ENCODE data around the gene ASCL2. TPM values are rescaled to one million over a fixed set of nuclear protein-coding genes. Genes with fewer than 3 reads are reported as not detected.

Gene ASCL2
- total and polyA plus RNA-seq, 10 of the 15 experiments (the other 5 are each of a cell fraction or from before 2014, with no cell fraction given), result not detected

- TF ChIP-seq, protein P1, sequence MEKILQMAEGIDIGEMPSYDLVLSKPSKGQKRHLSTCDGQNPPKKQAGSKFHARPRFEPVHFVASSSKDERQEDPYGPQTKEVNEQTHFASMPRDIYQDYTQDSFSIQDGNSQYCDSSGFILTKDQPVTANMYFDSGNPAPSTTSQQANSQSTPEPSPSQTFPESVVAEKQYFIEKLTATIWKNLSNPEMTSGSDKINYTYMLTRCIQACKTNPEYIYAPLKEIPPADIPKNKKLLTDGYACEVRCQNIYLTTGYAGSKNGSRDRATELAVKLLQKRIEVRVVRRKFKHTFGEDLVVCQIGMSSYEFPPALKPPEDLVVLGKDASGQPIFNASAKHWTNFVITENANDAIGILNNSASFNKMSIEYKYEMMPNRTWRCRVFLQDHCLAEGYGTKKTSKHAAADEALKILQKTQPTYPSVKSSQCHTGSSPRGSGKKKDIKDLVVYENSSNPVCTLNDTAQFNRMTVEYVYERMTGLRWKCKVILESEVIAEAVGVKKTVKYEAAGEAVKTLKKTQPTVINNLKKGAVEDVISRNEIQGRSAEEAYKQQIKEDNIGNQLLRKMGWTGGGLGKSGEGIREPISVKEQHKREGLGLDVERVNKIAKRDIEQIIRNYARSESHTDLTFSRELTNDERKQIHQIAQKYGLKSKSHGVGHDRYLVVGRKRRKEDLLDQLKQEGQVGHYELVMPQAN (conservative IDR thresholded peaks at IDR 0.05), result no peak
- TF ChIP-seq ESRRA (IDR thresholded peaks at IDR 0.05; ENCODE audit: low read length), result no peak
- TF ChIP-seq PML (IDR thresholded peaks at IDR 0.05; ENCODE audit: low read length), result no peak
- no peak for TF ChIP-seq SMARCA5 (IDR thresholded peaks at IDR 0.05)
- no peak for TF ChIP-seq MEF2A (IDR thresholded peaks at IDR 0.05; ENCODE audit: insufficient read depth, low read depth, low read length)
Measured at GRCh38 chr11:2297623-2298030, 27.2 kb upstream of the ASCL2 start (continued).

DNA sequence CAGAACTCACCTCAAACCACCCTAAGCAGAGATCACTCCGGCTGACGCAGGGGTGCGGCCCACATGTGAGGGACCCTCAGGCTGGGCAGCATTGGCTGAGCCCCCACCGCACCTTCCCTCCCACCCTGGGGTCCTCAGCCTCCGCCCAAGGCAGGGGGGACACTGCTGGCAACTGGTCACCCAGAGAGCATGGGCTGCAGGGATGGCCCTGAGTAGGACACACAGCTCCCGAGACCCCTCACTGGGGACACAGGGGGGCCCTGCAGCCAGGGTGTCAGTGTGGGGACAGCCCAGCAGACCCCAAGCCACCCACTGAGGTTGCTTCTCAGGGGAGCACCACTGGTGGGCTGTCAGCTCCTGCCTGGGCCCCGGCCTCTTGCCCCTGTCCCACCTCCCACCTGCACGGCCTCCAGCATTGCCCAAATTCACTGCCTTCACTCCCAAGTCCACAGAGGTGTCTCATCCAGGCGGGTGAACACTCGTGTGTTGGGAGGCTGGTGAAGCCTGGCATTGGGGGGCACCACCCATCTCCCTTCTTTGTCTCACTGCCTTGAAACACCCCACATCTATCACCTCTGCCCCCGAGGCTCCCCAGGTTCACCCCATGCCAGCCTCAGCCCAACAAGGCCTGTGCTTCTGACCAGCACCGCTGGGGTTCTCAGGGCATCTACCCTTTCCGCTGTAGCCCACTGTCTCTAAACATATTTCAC lies 26.7 kb upstream of the ASCL2 start:
- intact Hi-C loops (cut with micrococcal nuclease; ENCODE audit: unreplicated experiment) (loop anchor here (5.0 kb wide), 1 partner anchor 100 kb away; no protein-coding TSS in a partner anchor), in situ Hi-C loops (cut with MboI) (no loop called here)
- Histone ChIP-seq H3K79me2 (ENCODE audit: control insufficient read depth, insufficient read depth, low read length) (no peaks in the 10 kb centered on the region), H3K4me1 (ENCODE audit: control insufficient read depth, insufficient read depth, low read length) (no peaks in the 10 kb centered on the region), H3K36me3 (ENCODE audit: control insufficient read depth in 2 of 2, insufficient read depth in 2 of 2, low read length in 1 of 2) (no peaks in the 10 kb centered on the region), H3K4me2 (ENCODE audit: control insufficient read depth, insufficient read depth) (no peak overlapping the region), H2AFZ (ENCODE audit: control insufficient read depth, low read depth, low read length) (no peak overlapping the region), H4K20me1 (ENCODE audit: control insufficient read depth, insufficient read depth) (no peaks in the 10 kb centered on the region), H3K4me3 (no peak overlapping the region), H3K9me3 (replicated peaks; ENCODE audit: control insufficient read depth, insufficient read depth, low read length) (no peaks in the 10 kb centered on the region), H3K9ac (ENCODE audit: control insufficient read depth, insufficient read depth, low read length) (no peak overlapping the region), H3K27me3 (replicated peaks in 1 of 2; ENCODE audit: control insufficient read depth in 2 of 2, insufficient read depth in 2 of 2, low read length in 1 of 2) (no peaks in the 10 kb centered on the region; a peak in 2 of 4 replicates), H3K27ac (ENCODE audit: control insufficient read depth, insufficient read depth) (no peak overlapping the region)
- SMC1A ChIA-PET (ENCODE audit: uncharacterized antibody, unreplicated experiment), result no interaction called here
- CTCF ChIA-PET, result interaction anchor here (0.7 to 11.0 kb wide), 2 partner anchors 73 to 123 kb away, joined by 3 to 271 read pairs; no protein-coding TSS in a partner anchor
- POLR2A ChIA-PET, result no interaction called here
- TF ChIP-seq HDAC2 (IDR thresholded peaks at IDR 0.05) (no peak), CBFB (IDR thresholded peaks at IDR 0.05; ENCODE audit: low read depth) (no peak)
- TF ChIP-seq, protein P2, sequence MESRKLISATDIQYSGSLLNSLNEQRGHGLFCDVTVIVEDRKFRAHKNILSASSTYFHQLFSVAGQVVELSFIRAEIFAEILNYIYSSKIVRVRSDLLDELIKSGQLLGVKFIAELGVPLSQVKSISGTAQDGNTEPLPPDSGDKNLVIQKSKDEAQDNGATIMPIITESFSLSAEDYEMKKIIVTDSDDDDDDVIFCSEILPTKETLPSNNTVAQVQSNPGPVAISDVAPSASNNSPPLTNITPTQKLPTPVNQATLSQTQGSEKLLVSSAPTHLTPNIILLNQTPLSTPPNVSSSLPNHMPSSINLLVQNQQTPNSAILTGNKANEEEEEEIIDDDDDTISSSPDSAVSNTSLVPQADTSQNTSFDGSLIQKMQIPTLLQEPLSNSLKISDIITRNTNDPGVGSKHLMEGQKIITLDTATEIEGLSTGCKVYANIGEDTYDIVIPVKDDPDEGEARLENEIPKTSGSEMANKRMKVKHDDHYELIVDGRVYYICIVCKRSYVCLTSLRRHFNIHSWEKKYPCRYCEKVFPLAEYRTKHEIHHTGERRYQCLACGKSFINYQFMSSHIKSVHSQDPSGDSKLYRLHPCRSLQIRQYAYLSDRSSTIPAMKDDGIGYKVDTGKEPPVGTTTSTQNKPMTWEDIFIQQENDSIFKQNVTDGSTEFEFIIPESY (IDR thresholded peaks at IDR 0.05), result no peak
- DNase-seq (ENCODE audit: low read depth, low spot score) (no peak), FAIRE-seq (no peak), ATAC-seq (no peak)
- BruUV-seq (replicated peaks), result no TSS peak
- 24% methylated on average over 13 of the region's 13 CpGs for WGBS (ENCODE audit: insufficient coverage, insufficient replicate concordance, low lambda C conversion rate, missing lambda C conversion rate)
- RAD21 ChIA-PET (ENCODE audit: unreplicated experiment), result no interaction called here
